GM12865 (cell line): ENCODE results near the gene BAD.
A peak's percentile ranks its signal among the peaks of the same experiment; 100 is the strongest.
"Not testable (repeated sequence)": the region's sequence is repeated elsewhere in the genome, so short reads cannot be mapped to it uniquely, and the experiment has no call there.

Experiments used
- DNase-seq: peaks from one replicate; pipeline ENCODE4 v3.0.0; 2010; ENCODE audit warnings: low read depth
- H3K4me3 ChIP-seq: 2 replicates; pipeline ENCODE4 v1.5.1; 2011; ENCODE audit warnings: mild to moderate bottlenecking, low read depth, low read length, control low read depth
- TF ChIP-seq, protein P1 (sequence below): IDR thresholded peaks from 2 replicates; pipeline ENCODE4 v1.5.1; 2011; ENCODE audit warnings: low read length, control low read depth, low read depth, inconsistent platforms; ENCODE audit not compliant: insufficient read depth; ENCODE audit errors: missing control alignments

The BAD gene

DNA sequence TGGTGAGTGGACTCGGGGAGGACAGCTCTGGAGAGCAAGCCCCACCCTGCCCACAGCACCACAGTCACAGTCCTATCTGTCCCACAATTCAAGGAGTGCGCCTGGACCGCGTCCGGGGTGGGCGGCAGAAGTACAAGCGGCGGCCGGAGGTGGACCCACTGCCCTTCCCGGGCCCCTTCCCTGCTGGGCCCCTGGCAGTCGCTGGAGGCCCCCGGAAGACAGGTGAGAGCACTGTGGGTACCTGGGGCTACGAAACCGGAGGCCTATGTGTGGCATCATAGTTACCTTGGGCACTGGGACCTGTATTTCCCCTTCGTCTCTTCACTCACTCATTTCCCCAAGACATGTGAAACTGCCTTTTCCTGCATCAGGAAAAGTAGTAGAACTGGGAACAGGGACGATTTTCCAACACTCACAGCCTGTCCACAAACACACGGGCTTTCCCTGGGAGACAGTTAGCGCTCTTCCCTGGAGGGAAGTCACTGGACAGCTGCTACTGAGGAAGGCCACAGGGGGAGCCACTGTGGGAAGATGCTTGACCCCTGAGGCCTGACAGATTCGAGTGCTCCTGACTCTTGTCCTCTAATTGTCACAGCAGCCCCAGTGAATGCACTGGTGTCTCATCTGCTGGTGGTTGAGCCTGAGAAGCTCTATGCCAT is 29.8 kb upstream of the BAD start:
- TF ChIP-seq, protein P1, sequence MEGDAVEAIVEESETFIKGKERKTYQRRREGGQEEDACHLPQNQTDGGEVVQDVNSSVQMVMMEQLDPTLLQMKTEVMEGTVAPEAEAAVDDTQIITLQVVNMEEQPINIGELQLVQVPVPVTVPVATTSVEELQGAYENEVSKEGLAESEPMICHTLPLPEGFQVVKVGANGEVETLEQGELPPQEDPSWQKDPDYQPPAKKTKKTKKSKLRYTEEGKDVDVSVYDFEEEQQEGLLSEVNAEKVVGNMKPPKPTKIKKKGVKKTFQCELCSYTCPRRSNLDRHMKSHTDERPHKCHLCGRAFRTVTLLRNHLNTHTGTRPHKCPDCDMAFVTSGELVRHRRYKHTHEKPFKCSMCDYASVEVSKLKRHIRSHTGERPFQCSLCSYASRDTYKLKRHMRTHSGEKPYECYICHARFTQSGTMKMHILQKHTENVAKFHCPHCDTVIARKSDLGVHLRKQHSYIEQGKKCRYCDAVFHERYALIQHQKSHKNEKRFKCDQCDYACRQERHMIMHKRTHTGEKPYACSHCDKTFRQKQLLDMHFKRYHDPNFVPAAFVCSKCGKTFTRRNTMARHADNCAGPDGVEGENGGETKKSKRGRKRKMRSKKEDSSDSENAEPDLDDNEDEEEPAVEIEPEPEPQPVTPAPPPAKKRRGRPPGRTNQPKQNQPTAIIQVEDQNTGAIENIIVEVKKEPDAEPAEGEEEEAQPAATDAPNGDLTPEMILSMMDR, result no peak

DNA sequence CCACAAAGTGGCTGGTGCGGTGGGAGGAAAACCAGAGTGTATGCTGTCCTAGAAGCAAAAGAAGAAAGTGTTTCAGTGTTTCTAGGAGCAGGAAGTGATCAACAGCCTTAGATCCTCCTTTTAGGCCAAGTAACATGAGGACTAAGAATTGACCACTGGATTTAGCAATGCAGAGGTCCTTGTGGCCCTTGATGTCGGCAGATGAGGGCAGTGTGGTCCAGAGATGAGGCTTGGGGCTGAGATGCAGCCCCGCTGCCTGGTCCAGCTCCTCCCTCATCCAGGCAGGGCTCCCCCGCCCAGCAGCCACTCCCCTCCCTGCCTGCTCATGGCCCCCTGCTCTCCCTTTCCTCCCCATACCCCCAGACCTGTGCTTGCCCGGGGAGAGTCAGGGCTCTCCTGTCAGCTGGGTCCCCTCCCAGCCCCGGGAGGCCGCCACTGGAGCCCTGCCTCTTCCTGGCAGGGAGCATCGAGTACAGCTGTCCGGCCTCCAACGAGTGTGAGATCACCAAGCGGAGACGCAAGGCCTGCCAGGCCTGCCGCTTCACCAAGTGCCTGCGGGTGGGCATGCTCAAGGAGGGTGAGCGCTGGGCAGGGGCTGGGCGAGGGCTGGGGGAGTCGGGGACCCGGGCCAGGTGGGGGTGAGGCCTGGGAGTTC is 29.2 kb upstream of the BAD start:
- TF ChIP-seq, protein P1, result no peak
- no peak overlapping the region for H3K4me3 ChIP-seq
- no peak for DNase-seq

More for the DNA sequence above, 29.8 kb upstream of the BAD start:
- no peak for DNase-seq
- no peak overlapping the region for H3K4me3 ChIP-seq

DNA sequence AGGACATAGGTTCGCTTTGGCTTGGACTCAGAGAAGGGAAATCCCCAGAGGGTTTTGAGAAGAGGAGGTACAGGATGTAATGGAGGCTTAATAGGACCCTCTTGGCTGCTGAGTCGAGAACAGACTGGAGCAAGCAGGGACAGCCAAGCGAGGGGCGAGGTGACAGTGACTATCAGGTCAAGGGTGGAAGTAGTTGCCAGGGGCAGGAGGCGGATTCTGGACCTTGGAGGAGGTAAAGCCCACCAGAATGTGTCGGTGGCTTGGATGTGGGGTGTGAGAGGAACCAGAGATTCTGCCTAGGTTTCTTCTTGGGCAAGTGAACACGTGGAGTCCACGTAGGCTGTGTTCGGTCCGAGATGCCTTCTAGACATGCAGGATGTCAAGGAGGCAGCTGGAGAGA is 28.5 kb upstream of the BAD start:
- no peak for DNase-seq
- TF ChIP-seq, protein P1, result no peak
- no peak overlapping the region for H3K4me3 ChIP-seq

DNA sequence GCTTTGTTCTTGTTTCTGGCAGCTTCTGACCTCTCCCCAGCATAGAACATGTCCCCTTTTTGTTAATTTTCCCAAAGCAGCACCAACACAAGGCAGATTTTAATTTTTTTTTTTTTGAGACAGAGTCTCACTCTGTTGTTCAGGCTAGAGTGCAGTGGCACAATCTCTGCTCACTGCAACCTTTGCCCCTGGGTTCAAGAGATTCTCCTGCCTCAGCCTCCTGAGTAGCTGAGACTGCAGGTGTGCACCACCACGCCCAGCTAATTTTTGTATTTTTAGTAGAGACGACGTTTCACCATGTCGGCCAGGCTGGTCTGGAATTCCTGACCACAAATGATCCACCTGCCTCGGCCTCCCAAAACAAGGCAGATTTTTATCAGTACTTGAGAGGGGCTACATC is 23.3 kb upstream of the BAD start:
- DNase-seq, H3K4me3 ChIP-seq: not testable (repeated sequence)

DNA sequence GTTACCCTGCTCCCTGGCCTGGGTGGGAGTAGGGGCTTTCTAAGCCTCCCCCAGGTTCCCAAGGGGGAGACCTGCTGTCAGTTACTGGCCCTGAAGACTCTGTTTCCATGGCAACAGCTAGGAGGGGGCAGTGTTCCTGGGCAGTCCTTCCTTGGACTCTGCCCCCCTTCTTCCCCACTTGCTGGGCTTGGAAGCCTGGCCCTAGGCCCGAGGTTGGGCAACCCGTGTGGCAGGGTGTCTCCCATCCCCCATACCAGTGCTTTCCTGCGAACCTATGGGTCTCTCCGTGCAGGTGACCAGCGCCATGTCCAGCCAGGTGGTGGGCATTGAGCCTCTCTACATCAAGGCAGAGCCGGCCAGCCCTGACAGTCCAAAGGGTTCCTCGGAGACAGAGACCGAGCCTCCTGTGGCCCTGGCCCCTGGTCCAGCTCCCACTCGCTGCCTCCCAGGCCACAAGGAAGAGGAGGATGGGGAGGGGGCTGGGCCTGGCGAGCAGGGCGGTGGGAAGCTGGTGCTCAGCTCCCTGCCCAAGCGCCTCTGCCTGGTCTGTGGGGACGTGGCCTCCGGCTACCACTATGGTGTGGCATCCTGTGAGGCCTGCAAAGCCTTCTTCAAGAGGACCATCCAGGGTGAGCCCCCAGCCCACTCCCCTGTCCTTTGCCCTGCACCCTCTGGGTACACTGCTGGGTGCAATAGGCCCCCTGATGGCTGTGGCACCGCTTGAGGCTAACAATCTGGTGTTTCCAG is 22.6 kb upstream of the BAD start:
- peak overlapping the region; percentile 94 for H3K4me3 ChIP-seq
- TF ChIP-seq, protein P1, result no peak
- DNase-seq, result peak; percentile 33

DNA sequence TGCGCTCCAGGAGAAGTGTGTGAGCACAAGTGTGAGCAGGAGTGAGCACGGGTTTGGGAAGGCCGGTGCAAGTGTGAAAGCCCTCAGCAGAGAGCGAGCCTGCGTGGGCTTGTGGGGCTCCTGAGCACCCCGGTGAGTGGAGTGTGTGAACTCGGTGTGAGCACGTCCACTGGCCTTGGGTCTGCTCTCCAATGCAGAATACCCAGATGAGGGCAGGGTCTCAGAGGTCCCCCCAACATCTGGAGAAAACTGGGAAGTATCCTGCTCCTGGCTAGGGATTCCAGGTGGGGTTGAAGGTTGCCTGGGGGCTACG is 22.1 kb upstream of the BAD start:
- no peak for DNase-seq
- peak overlapping the region; percentile 94 for H3K4me3 ChIP-seq
- TF ChIP-seq, protein P1, result no peak

DNA sequence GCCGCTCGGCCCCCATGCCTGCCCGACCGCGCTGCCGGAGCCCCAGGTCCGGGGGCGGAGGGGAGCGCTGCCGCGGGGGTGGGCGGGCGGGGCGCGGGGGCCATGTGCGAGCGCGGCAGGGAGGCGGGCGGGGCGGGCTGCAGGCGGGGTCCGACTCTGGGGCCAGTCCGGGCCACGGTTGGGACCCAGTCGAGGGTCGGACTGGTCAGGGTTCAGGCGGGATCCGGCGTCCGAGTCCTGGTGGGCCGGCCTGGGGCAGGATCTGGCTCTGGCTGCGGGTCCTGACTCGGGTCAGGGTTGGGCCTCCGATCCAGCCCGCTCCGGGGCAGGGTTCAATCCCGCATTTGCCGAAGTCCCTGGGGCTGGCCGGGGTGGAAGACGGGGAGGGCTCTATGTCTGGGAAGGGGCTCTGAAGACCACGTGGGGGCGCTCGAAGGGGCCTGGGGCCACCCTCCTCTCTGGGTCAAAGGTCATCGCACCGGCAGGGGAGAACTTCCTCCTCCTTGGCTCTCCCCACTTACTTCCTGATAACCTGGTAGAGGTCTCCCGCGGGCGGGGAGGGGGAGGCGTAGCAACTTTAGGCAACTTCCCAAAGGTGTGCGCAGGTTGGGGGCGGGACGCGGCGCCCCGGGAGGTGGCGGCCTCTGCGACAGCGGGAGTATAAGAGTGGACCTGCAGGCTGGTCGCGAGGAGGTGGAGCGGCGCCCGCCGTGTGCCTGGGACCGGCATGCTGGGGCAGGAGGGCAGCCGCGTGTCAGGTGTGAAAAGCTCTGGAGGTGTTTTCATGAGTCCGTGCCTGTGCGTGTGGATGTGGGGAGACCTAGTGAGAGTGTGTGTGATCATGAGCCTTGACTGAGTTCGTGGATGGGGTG is 21.5 kb upstream of the BAD start:
- TF ChIP-seq, protein P1, result peak; percentile 47
- DNase-seq, result peak; percentile 78
- peak overlapping the region; percentile 94 for H3K4me3 ChIP-seq
